HG03025 (cell line): ENCODE measurements around the gene OPCML.

Experiments used
- ATAC-seq: cut with Tn5 transposase; IDR thresholded peaks from one replicate; pipeline ENCODE4 v1.9.1; 2021; ENCODE audit warnings: mild to moderate bottlenecking, moderate library complexity; ENCODE audit not compliant: unreplicated experiment, low FRiP score

Gene OPCML

GRCh38 chr11:133049244-133050019, 482.9 kb downstream of the OPCML start:
- ATAC-seq = no peak

- ATAC-seq = no peak
Observed at GRCh38 chr11:133048270-133048669, 484.0 kb downstream of the OPCML start.

GRCh38 chr11:133047771-133048115, 484.6 kb downstream of the OPCML start:
- ATAC-seq = no peak

- ATAC-seq = no peak
Observed at GRCh38 chr11:133047036-133047770, 485.1 kb downstream of the OPCML start.

GRCh38 chr11:133046252-133046651, 486.0 kb downstream of the OPCML start:
- no peak for ATAC-seq

GRCh38 chr11:133041928-133042882, 490.1 kb downstream of the OPCML start:
- no peak for ATAC-seq

- no peak for ATAC-seq
Observed at GRCh38 chr11:133041181-133041580, 491.1 kb downstream of the OPCML start.

- ATAC-seq = no peak
Observed at GRCh38 chr11:133040289-133040900, 491.9 kb downstream of the OPCML start.

- ATAC-seq = no peak
Observed at GRCh38 chr11:133038850-133039249, 493.5 kb downstream of the OPCML start.

GRCh38 chr11:133034929-133035328, 497.4 kb downstream of the OPCML start:
- no peak for ATAC-seq

GRCh38 chr11:133029107-133029506, 503.2 kb downstream of the OPCML start:
- ATAC-seq = no peak

GRCh38 chr11:133026952-133027351, 505.3 kb downstream of the OPCML start:
- ATAC-seq = no peak

- no peak for ATAC-seq
Observed at GRCh38 chr11:133024301-133024700, 508.0 kb downstream of the OPCML start.

GRCh38 chr11:133023232-133023631, 509.1 kb downstream of the OPCML start:
- ATAC-seq = no peak

- no peak for ATAC-seq
Observed at GRCh38 chr11:133021553-133021952, 510.7 kb downstream of the OPCML start.

- ATAC-seq = no peak
Observed at GRCh38 chr11:133020372-133020714, 512.0 kb downstream of the OPCML start.

GRCh38 chr11:133019545-133020371, 512.5 kb downstream of the OPCML start:
- ATAC-seq = no peak

- no peak for ATAC-seq
Observed at GRCh38 chr11:133015457-133015856, 516.8 kb downstream of the OPCML start.

GRCh38 chr11:133014337-133014736, 518.0 kb downstream of the OPCML start:
- no peak for ATAC-seq

- ATAC-seq = no peak
Observed at GRCh38 chr11:133012803-133013202, 519.5 kb downstream of the OPCML start.
